ENCODE results near the gene CACNB2. TPM values are rescaled to one million over a fixed set of nuclear protein-coding genes. Genes with fewer than 3 reads are reported as not detected.

CACNB2 gene
- total RNA-seq, 4 donors from 2014 or later = 0.81 to 13.9 (median 4.5) TPM

GRCh38 chr10:18571076-18571475 is 430.9 kb downstream of the CACNB2 start:
- H3K36me3 ChIP-seq = no peaks in the 10 kb centered on the region
- H3K27me3 ChIP-seq = no peaks in the 10 kb centered on the region
- no peak for DNase-seq
- H3K4me1 ChIP-seq = no peaks in the 10 kb centered on the region
- intact Hi-C loops (cut with DNase I) = no loop called here
- no peak overlapping the region for H3K4me3 ChIP-seq (replicated peaks in 1 of 3)
- no peaks in the 10 kb centered on the region for H3K9me3 ChIP-seq
- H3K27ac ChIP-seq = no peak overlapping the region
- no peak for TF ChIP-seq CTCF (IDR thresholded peaks at IDR 0.05)
- TF ChIP-seq POLR2A (IDR thresholded peaks at IDR 0.05) = no peak

- H3K4me3 ChIP-seq (replicated peaks in 1 of 3) = no peak overlapping the region
- 97 to 100% methylated on average over 1 of the region's 1 CpG for WGBS, 2 donors
- no peaks in the 10 kb centered on the region for H3K4me1 ChIP-seq
- H3K9me3 ChIP-seq = no peaks in the 10 kb centered on the region
- TF ChIP-seq CTCF (IDR thresholded peaks at IDR 0.05) (no peak), POLR2A (IDR thresholded peaks at IDR 0.05) (no peak)
- H3K36me3 ChIP-seq = no peaks in the 10 kb centered on the region
- H3K27ac ChIP-seq = no peak overlapping the region
- intact Hi-C loops (cut with DNase I) = no loop called here
- H3K27me3 ChIP-seq = no peaks in the 10 kb centered on the region
- DNase-seq = no peak
Measured at GRCh38 chr10:18571780-18572179, 431.6 kb downstream of the CACNB2 start.

- no peaks in the 10 kb centered on the region for H3K9me3 ChIP-seq
- no peaks in the 10 kb centered on the region for H3K4me1 ChIP-seq
- H3K27me3 ChIP-seq = no peaks in the 10 kb centered on the region
- H3K4me3 ChIP-seq (replicated peaks in 1 of 3) = no peak overlapping the region
- H3K36me3 ChIP-seq = no peaks in the 10 kb centered on the region
- TF ChIP-seq POLR2A (IDR thresholded peaks at IDR 0.05) = no peak
- TF ChIP-seq CTCF (IDR thresholded peaks at IDR 0.05) = no peak
- no peak overlapping the region for H3K27ac ChIP-seq
- intact Hi-C loops (cut with DNase I) = no loop called here
- WGBS, 2 donors = 91 to 99% methylated on average over 8 of the region's 8 CpGs
- DNase-seq = no peak
Measured at GRCh38 chr10:18572959-18573561, 432.8 kb downstream of the CACNB2 start.

GRCh38 chr10:18576586-18576985 is 436.4 kb downstream of the CACNB2 start:
- DNase-seq = no peak
- H3K4me3 ChIP-seq (replicated peaks in 1 of 3) = no peak overlapping the region
- TF ChIP-seq POLR2A (IDR thresholded peaks at IDR 0.05) (no peak), CTCF (IDR thresholded peaks at IDR 0.05) (no peak)
- intact Hi-C loops (cut with DNase I) = no loop called here
- no peak overlapping the region for H3K27ac ChIP-seq
- H3K36me3 ChIP-seq = peaks cover 0 to 8% of the 10 kb centered on the region in 2 donors
- no peaks in the 10 kb centered on the region for H3K9me3 ChIP-seq
- H3K4me1 ChIP-seq = no peaks in the 10 kb centered on the region
- H3K27me3 ChIP-seq = no peaks in the 10 kb centered on the region
- WGBS, 2 donors = 97 to 98% methylated on average over 6 of the region's 6 CpGs

- no peak for TF ChIP-seq CTCF (IDR thresholded peaks at IDR 0.05)
- TF ChIP-seq POLR2A (IDR thresholded peaks at IDR 0.05) = no peak
- H3K27me3 ChIP-seq = no peaks in the 10 kb centered on the region
- intact Hi-C loops (cut with DNase I) = no loop called here
Measured at GRCh38 chr10:18577823-18578685, 437.8 kb downstream of the CACNB2 start.

More at GRCh38 chr10:18577823-18578685, 437.8 kb downstream of the CACNB2 start:
- Histone ChIP-seq H3K4me1 (no peaks in the 10 kb centered on the region), H3K9me3 (no peaks in the 10 kb centered on the region), H3K27ac (no peak overlapping the region), H3K36me3 (peaks cover 0 to 8% of the 10 kb centered on the region in 2 donors), H3K4me3 (replicated peaks in 1 of 3) (no peak overlapping the region)
- no peak for DNase-seq
- WGBS, 2 donors = 93 to 98% methylated on average over 15 of the region's 15 CpGs
